ENCODE data around the gene ACTR3C.
"Not testable (repeated sequence)": the region's sequence is repeated elsewhere in the genome, so short reads cannot be mapped to it uniquely, and the experiment has no call there.

The ACTR3C gene

DNA sequence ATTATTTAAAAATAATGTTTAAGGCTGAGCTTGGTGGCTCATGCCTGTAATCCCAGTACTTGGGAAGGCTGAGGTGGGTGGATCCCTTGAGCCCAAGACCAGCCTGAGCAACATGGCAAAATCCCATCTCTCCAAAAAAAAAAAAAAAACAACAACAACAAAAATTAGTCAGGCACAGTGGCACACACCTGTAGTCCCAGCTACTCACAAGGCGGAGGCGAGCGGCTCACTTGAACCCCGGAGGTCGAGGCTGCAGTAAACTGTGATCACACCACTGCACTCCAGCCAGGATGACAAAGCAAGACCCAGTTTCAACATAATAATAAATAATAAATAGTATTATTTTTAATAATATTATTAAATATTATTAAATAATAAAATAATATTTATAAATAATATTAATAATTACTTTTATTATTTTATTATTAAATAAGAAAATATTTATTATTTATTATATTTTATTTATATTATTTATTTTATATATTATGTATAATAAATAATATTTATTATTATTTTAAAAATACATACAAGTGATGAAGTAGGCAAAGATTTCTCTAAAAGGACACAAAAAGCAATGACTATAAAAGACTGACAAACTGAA lies 8.6 kb downstream of the ACTR3C start:
- H3K4me3 ChIP-seq = no peak overlapping the region
- H3K36me3 ChIP-seq = no peaks in the 10 kb centered on the region
- no peaks in the 10 kb centered on the region for H3K27me3 ChIP-seq
- no peak overlapping the region for H3K4me2 ChIP-seq
- no peak for TF ChIP-seq Cebpa-rat (IDR thresholded peaks at IDR 0.05)
- no peak overlapping the region for H3K9ac ChIP-seq
- no peaks in the 10 kb centered on the region for H4K20me1 ChIP-seq
- H3K4me1 ChIP-seq = no peaks in the 10 kb centered on the region
- no peak overlapping the region for H3K27ac ChIP-seq
- H3K9me3 ChIP-seq = no peaks in the 10 kb centered on the region

DNA sequence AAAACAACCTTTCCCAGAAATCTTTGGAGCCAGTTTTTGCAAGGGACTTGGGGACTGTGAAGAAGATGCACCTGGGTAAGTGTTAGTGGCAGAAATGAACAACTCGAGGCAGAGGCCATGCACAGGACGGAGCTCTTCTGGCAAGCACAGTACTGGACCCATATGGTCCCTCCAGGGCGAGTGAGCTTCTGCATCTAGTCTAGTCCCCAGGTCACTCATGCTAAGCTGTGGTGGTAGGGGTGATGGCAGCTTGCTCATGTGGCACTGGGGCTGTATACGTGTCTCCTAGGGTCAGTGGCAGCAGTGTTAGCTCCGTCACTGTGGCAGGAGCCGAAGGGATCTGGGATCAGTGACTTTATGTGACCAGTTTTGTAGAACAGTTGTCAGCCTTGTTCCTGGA lies 9.5 kb downstream of the ACTR3C start:
- H3K9me3 ChIP-seq = no peaks in the 10 kb centered on the region
- TF ChIP-seq Cebpa-rat (IDR thresholded peaks at IDR 0.05) = no peak
- no peak overlapping the region for H3K27ac ChIP-seq
- no peaks in the 10 kb centered on the region for H3K27me3 ChIP-seq
- H3K4me3 ChIP-seq = no peak overlapping the region
- no peaks in the 10 kb centered on the region for H4K20me1 ChIP-seq
- H3K36me3 ChIP-seq = no peaks in the 10 kb centered on the region
- H3K9ac ChIP-seq = no peak overlapping the region
- H3K4me1 ChIP-seq = no peaks in the 10 kb centered on the region
- no peak overlapping the region for H3K4me2 ChIP-seq

DNA sequence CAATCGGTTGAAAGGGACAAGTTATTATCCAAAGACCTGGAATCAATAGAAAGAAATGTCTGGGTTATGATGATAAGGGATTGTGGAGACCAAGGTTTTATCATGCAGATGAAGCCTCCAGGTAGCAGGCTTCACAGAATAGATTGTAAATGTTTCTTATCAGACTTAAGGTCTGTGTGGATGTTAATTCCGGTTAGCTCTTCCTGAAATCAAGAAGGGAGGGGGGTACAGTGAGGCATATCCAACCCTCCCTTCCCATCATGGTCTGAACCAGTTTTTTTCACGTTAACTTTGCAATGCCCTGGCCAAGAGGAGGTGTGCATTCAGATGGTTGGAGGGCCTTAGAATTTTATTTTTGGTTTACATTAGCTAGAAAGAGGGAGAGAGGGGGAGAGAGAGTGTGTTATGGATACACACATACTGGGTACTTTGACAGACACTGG lies 10.0 kb downstream of the ACTR3C start:
- H3K27me3 ChIP-seq = no peaks in the 10 kb centered on the region
- no peaks in the 10 kb centered on the region for H3K4me1 ChIP-seq
- H3K36me3 ChIP-seq = no peaks in the 10 kb centered on the region
- no peak overlapping the region for H3K4me3 ChIP-seq
- TF ChIP-seq Cebpa-rat (IDR thresholded peaks at IDR 0.05) = no peak
- H4K20me1 ChIP-seq = no peaks in the 10 kb centered on the region
- H3K4me2 ChIP-seq = no peak overlapping the region
- no peak overlapping the region for H3K9ac ChIP-seq
- H3K9me3 ChIP-seq = no peaks in the 10 kb centered on the region
- H3K27ac ChIP-seq = no peak overlapping the region

DNA sequence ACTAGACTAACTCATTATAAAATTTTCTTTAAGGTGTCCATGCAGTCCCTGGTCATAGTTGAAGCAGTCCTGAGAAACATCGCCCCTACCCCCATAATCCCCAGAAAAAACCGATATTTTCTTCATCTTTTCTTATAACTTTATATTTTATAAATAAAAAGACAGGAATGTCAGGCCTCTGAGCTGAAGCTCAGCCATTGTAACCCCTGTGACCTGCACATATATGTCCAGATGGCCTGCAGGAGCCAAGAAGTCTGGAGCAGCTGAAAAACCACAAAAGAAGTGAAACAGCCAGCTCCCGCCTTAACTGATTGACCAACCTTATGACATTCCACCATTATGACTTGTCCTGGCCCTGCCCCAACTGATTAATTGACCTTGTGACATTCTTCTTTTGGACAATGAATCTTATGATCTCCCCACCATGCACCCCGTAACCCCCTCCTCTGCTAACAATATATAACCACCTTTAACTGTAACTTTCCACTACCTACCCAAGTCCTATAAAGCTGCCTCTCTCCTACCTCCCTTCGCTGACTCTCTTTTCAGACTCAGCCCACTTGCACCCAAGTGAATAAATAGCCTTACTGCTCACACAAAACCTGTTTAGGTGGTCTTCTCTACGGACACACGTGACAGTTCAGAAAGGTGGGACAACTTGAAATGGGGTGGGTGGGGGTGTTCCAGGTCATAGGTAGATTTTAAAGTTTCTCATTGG lies 10.5 kb downstream of the ACTR3C start:
- H3K27me3 ChIP-seq, H4K20me1 ChIP-seq, H3K4me3 ChIP-seq, H3K36me3 ChIP-seq, H3K4me2 ChIP-seq, H3K9ac ChIP-seq, H3K27ac ChIP-seq, H3K4me1 ChIP-seq, H3K9me3 ChIP-seq: not testable (repeated sequence)

DNA sequence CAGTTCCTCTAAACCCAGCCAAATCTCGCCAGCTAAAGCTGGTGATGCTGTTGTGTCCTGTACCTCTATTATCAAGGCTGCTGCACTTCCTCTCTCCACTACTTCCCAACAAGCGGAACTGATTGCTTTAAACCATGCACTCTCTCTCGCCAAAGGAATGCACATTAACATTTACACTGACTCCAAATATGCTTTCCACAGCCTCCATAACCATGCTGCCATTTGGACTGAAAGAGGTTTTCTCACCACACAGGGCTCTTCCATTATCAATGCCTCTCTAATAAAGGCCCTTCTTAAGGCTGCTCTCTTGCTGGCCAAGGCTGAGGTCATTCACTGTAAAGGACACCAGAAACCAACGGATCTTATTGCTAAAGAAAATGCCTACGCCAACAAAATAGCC lies 11.6 kb downstream of the ACTR3C start:
- H3K4me3 ChIP-seq = no peak overlapping the region
- no peaks in the 10 kb centered on the region for H3K27me3 ChIP-seq
- no peak for TF ChIP-seq Cebpa-rat (IDR thresholded peaks at IDR 0.05)
- no peak overlapping the region for H3K4me2 ChIP-seq
- no peaks in the 10 kb centered on the region for H3K36me3 ChIP-seq
- H3K4me1 ChIP-seq = peaks cover 8% of the 10 kb centered on the region; the same call in 1 of the 2 replicates
- no peak overlapping the region for H3K27ac ChIP-seq
- H3K9ac ChIP-seq = no peak overlapping the region
- H4K20me1 ChIP-seq = no peaks in the 10 kb centered on the region
- no peaks in the 10 kb centered on the region; the same call in 1 of the 2 replicates for H3K9me3 ChIP-seq

DNA sequence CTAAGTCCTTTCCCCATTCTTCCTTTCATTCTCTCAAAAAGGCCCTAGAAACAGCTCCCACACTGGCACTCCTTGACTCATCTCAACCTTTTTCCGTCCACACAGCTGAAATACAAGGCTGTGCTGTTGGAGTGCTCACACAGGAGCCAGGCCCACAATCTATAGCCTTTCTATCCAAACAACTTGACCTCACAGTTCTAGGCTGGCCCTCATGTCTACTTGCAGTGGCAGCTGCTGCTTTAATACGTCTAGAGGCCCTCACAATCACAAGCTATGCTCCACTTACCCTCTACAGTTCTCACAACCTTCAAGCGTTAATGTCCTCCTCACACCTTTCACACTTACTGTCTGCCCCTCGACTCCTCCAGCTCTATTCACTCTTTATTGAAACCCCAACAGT lies 12.2 kb downstream of the ACTR3C start:
- Histone ChIP-seq H3K4me3 (no peak overlapping the region), H3K4me1 (peaks cover 8% of the 10 kb centered on the region; the same call in 1 of the 2 replicates), H3K27me3 (no peaks in the 10 kb centered on the region), H3K9me3 (no peaks in the 10 kb centered on the region; the same call in 1 of the 2 replicates), H3K4me2 (no peak overlapping the region), H3K9ac (no peak overlapping the region), H3K27ac (no peak overlapping the region), H3K36me3 (no peaks in the 10 kb centered on the region), H4K20me1 (no peaks in the 10 kb centered on the region)
- no peak for TF ChIP-seq Cebpa-rat (IDR thresholded peaks at IDR 0.05)

DNA sequence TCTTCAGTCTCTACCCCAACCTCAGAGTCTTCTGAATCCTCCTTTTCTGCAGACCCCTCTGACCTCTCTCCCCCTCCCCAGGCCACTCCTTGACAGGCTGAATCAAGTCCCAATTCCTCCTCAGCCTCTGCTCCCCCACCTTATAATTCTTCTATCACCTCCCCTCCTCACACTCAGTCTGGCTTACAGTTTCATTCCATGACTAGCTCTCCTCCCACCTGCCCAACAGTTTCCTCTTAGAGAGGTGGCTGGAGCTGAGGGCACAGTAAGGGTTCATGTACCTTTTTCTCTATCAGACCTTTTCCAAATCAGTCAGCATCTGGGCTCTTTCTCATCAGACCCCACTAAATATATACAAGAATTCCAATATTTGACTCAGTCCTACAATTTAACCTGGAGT lies 14.8 kb downstream of the ACTR3C start:
- Histone ChIP-seq H3K4me1 (peaks cover 8% of the 10 kb centered on the region; the same call in 1 of the 2 replicates), H3K4me3 (no peak overlapping the region), H3K36me3 (no peaks in the 10 kb centered on the region), H3K27ac (no peak overlapping the region), H3K4me2 (no peak overlapping the region), H3K9ac (no peak overlapping the region), H3K27me3 (no peaks in the 10 kb centered on the region), H4K20me1 (no peaks in the 10 kb centered on the region), H3K9me3 (no peaks in the 10 kb centered on the region; the same call in 1 of the 2 replicates)
- TF ChIP-seq Cebpa-rat (IDR thresholded peaks at IDR 0.05) = no peak

DNA sequence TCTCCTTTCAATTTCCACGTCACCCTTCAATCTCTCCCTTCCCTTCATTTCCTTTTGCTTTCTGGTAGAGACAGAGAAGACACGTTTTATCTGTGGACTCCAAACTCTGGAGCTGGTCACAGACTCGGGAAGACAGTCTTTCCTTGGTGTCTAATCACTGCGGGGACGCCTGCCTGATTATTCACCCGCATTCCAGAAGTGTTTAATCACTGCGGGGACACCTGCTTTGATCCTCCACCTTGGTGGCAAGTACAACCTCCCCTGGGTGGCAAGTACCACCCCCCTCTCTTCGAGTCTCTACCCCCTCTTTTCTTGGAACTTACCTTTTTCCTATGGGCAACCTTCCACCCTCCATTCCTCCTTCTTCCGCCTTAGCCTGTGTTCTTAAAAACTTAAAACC lies 15.4 kb downstream of the ACTR3C start:
- no peak for TF ChIP-seq Cebpa-rat (IDR thresholded peaks at IDR 0.05)
- Histone ChIP-seq H3K4me3 (no peak overlapping the region), H3K9me3 (no peaks in the 10 kb centered on the region; the same call in 1 of the 2 replicates), H4K20me1 (no peaks in the 10 kb centered on the region), H3K27me3 (no peaks in the 10 kb centered on the region), H3K9ac (no peak overlapping the region), H3K27ac (no peak overlapping the region), H3K4me2 (no peak overlapping the region), H3K4me1 (peaks cover 8% of the 10 kb centered on the region; the same call in 1 of the 2 replicates), H3K36me3 (no peaks in the 10 kb centered on the region)

DNA sequence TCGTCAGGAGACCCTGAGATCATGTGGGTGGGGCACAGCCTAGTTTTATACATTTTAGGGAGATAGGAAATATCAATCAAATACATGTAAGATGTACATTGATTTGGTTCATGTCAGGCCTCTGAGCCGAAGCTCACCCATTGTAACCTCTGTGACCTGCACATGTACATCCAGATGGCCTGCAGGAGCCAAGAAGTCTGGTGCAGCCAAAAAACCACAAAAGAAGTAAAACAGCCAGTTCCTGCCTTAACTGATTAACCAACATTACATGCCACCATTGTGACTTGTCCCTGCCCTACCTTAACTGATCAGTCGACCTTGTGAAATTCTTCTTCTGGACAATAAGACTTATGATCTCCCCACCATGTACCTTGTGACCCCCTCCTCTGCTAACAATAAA lies 16.2 kb downstream of the ACTR3C start:
- no peak overlapping the region for H3K4me3 ChIP-seq
- peaks cover 8% of the 10 kb centered on the region; the same call in 1 of the 2 replicates for H3K4me1 ChIP-seq
- peak overlapping the region; percentile 2; the same call in 1 of the 2 replicates for H3K4me2 ChIP-seq
- H3K27ac ChIP-seq = no peak overlapping the region
- H4K20me1 ChIP-seq = no peaks in the 10 kb centered on the region
- H3K36me3 ChIP-seq = no peaks in the 10 kb centered on the region
- no peak overlapping the region for H3K9ac ChIP-seq
- no peak for TF ChIP-seq Cebpa-rat (IDR thresholded peaks at IDR 0.05)
- no peaks in the 10 kb centered on the region; the same call in 1 of the 2 replicates for H3K9me3 ChIP-seq
- H3K27me3 ChIP-seq = no peaks in the 10 kb centered on the region

DNA sequence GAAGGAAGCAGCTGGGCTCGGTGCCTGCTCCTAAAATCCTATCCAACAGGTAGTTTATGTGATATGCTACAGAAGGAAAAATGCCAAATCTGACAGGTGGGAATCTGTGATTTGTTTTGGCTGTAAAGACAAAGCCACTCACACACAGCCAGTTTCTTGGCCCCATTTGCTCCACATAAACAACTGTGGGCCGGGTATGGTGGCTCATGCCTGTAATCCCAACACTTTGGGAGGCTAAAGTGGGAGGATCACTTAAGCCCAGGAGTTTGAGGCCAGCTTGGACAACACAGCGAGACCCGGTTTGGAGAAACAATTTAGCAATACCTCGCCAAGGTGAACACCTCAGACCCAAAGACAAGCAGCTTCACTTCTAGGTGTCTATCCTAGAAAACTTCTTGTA lies 17.0 kb downstream of the ACTR3C start:
- not testable (repeated sequence) for H3K4me1 ChIP-seq

DNA sequence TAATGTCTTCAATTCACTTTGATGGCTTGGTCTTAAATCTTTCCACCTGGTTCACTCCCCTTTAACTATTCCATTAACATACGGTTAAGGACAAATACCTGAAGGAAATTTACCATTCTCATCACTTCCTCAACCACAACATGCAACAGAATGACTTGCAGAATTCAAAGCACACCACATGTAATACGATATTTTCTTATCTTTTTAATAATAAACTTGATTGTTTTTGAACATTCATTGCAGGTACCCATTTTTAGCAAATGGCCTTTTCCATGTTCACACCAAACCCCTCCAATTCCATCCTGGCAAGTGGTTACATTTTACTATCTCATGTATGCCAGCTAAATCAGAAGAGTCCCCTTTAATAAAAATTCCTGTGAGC lies 17.5 kb downstream of the ACTR3C start:
- not testable (repeated sequence) for H3K9me3 ChIP-seq, H3K4me2 ChIP-seq, H3K36me3 ChIP-seq, H3K4me1 ChIP-seq, H3K27ac ChIP-seq, H3K4me3 ChIP-seq, H3K27me3 ChIP-seq, H4K20me1 ChIP-seq, H3K9ac ChIP-seq

More for the DNA sequence above, 17.0 kb downstream of the ACTR3C start:
- not testable (repeated sequence) for H3K9ac ChIP-seq, H3K36me3 ChIP-seq, H3K27me3 ChIP-seq, H4K20me1 ChIP-seq, H3K4me2 ChIP-seq, H3K9me3 ChIP-seq, H3K4me3 ChIP-seq, H3K27ac ChIP-seq

DNA sequence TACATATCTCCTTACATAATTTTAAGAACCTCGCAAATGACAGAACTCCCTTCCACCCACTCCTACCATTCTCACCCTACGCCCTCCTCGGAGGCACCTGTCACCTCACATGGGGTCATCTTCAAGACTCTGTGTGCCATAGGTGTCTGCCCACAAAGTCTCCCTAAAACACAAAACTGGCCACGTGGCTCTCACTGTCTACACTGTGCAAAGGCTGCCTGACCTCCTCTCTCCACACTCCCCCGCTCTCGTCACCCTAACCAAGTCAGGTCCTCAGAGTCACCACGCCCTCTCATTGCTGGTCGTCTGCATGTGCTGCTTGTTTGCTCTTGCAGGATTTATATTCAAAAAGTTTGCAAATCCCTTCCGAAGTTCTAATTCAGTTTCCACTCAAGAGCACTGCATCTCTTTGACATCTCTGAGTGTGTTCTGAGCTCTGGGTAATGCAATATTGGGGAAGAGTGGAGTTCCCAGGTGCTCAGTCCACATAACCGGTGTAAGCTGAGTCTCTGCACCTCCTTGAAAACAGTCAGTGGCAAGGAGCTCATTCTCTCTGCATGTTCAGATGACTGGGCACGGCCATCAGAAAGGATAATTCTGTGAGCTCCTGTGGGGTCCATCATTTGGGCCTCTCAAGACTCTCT lies 18.0 kb downstream of the ACTR3C start:
- H4K20me1 ChIP-seq, H3K27ac ChIP-seq, H3K4me3 ChIP-seq, H3K9ac ChIP-seq, H3K4me1 ChIP-seq, H3K36me3 ChIP-seq, H3K27me3 ChIP-seq, H3K4me2 ChIP-seq, H3K9me3 ChIP-seq: not testable (repeated sequence)

DNA sequence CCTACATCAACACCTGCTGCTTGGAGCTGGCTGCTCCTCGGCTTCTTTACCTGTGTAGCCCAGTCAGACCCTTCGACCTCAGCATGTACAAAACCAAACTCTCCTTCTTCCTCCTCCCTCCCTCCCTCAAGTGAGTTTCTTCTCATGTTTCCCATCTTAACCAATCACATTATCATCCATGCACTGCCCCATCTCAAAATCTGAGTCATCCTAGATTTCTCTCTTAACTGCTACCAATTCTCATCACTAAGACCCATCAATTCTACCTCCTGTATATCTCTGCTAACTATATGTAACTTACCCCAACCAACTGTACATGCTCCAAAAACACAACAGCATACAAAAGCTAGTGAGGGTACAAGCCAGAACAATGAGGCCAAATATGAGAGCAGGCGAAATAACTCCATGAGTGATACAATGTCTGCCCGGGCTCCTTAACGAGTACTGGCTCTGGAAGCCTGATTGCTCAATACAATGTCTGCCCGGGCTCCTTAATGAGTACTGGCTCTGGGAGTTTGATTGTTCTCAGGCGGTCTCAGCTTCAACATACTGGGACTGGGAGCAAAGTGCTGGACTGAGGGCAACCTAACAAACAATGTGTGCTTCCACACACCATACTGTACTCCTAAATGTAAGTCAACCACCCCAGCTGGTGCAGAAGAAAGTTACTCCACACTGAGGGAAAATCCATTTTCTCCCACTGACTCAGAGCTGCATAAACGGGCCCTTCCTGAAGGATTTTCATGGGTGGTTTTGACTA lies 18.7 kb downstream of the ACTR3C start:
- not testable (repeated sequence) for H3K4me2 ChIP-seq, H3K4me3 ChIP-seq, H3K9ac ChIP-seq, H3K27ac ChIP-seq, H4K20me1 ChIP-seq, H3K9me3 ChIP-seq, H3K27me3 ChIP-seq, H3K4me1 ChIP-seq, H3K36me3 ChIP-seq
